ENCODE data around the gene ULK2. TPM values are rescaled to one million over a fixed set of nuclear protein-coding genes. Genes with fewer than 3 reads are reported as not detected.

Gene ULK2
- total RNA-seq, 3 donors from 2014 or later (not counting 1 experiment from before 2014, with no cell fraction given), result 13.7 to 20.6 (median 19.2) TPM

GRCh38 chr17:19736071-19736470, 131.7 kb downstream of the ULK2 start:
- H3K4me3 Mint-ChIP-seq, result no peak overlapping the region
- Histone ChIP-seq H3K36me3 (ENCODE audit: control insufficient read depth, insufficient read depth, low read length) (no peaks in the 10 kb centered on the region), H3K9me3 (ENCODE audit: control insufficient read depth, insufficient read depth, low read length) (no peaks in the 10 kb centered on the region), H3K27me3 (ENCODE audit: control insufficient read depth, insufficient read depth, low read length) (no peaks in the 10 kb centered on the region), H3K27ac (ENCODE audit: low read length) (no peak overlapping the region), H3K4me3 (ENCODE audit: low read length) (no peak overlapping the region), H3K4me1 (ENCODE audit: control insufficient read depth, insufficient read depth, low read length) (no peaks in the 10 kb centered on the region)
- H3K9me3 Mint-ChIP-seq, result no peaks in the 10 kb centered on the region
- no peak for TF ChIP-seq CTCF (IDR thresholded peaks at IDR 0.05)
- peaks cover 0 to 3% of the 10 kb centered on the region in 2 donors for H3K27me3 Mint-ChIP-seq (ENCODE audit: low read depth in 2 of 2)
- H3K36me3 Mint-ChIP-seq, result no peaks in the 10 kb centered on the region
- WGBS (ENCODE audit: insufficient coverage), result 87% methylated on average over 11 of the region's 11 CpGs
- H3K4me1 Mint-ChIP-seq, result no peaks in the 10 kb centered on the region
- H3K27ac Mint-ChIP-seq, result no peak overlapping the region
- DNase-seq (no peak), ATAC-seq (no peak)
- intact Hi-C loops (cut with micrococcal nuclease), result no loop called here

GRCh38 chr17:19733953-19734526, 133.7 kb downstream of the ULK2 start:
- Mint-ChIP-seq H3K4me1 (no peaks in the 10 kb centered on the region), H3K4me3 (no peak overlapping the region), H3K27ac (no peak overlapping the region), H3K9me3 (no peaks in the 10 kb centered on the region), H3K36me3 (no peaks in the 10 kb centered on the region), H3K27me3 (ENCODE audit: low read depth in 2 of 2) (peaks cover 0 to 3% of the 10 kb centered on the region in 2 donors)
- Histone ChIP-seq H3K27ac (ENCODE audit: low read length) (no peak overlapping the region), H3K4me3 (ENCODE audit: low read length) (no peak overlapping the region), H3K36me3 (ENCODE audit: control insufficient read depth, insufficient read depth, low read length) (no peaks in the 10 kb centered on the region), H3K4me1 (ENCODE audit: control insufficient read depth, insufficient read depth, low read length) (no peaks in the 10 kb centered on the region), H3K9me3 (ENCODE audit: control insufficient read depth, insufficient read depth, low read length) (no peaks in the 10 kb centered on the region), H3K27me3 (ENCODE audit: control insufficient read depth, insufficient read depth, low read length) (no peaks in the 10 kb centered on the region)
- ATAC-seq (no peak), DNase-seq (no peak)
- 77% methylated on average over 8 of the region's 11 CpGs for WGBS (ENCODE audit: insufficient coverage)
- TF ChIP-seq CTCF (IDR thresholded peaks at IDR 0.05), result no peak
- intact Hi-C loops (cut with micrococcal nuclease), result no loop called here

GRCh38 chr17:19731626-19732025, 136.1 kb downstream of the ULK2 start:
- TF ChIP-seq CTCF (IDR thresholded peaks at IDR 0.05), result no peak
- WGBS (ENCODE audit: insufficient coverage), result 93% methylated on average over 11 of the region's 11 CpGs
- H3K27me3 Mint-ChIP-seq (ENCODE audit: low read depth in 2 of 2), result peaks cover 0 to 3% of the 10 kb centered on the region in 2 donors
- H3K36me3 ChIP-seq (ENCODE audit: control insufficient read depth, insufficient read depth, low read length), result no peaks in the 10 kb centered on the region
- no peaks in the 10 kb centered on the region for H3K4me1 ChIP-seq (ENCODE audit: control insufficient read depth, insufficient read depth, low read length)
- DNase-seq, result no peak
- no peak overlapping the region for H3K4me3 ChIP-seq (ENCODE audit: low read length)
- no peak overlapping the region for H3K27ac Mint-ChIP-seq
- no peaks in the 10 kb centered on the region for H3K36me3 Mint-ChIP-seq
- H3K9me3 Mint-ChIP-seq, result no peaks in the 10 kb centered on the region
- H3K4me1 Mint-ChIP-seq, result no peaks in the 10 kb centered on the region
- no peaks in the 10 kb centered on the region for H3K27me3 ChIP-seq (ENCODE audit: control insufficient read depth, insufficient read depth, low read length)
- no peak for ATAC-seq
- intact Hi-C loops (cut with micrococcal nuclease), result no loop called here
- no peak overlapping the region for H3K4me3 Mint-ChIP-seq
- H3K9me3 ChIP-seq (ENCODE audit: control insufficient read depth, insufficient read depth, low read length), result no peaks in the 10 kb centered on the region
- no peak overlapping the region for H3K27ac ChIP-seq (ENCODE audit: low read length)

GRCh38 chr17:19730843-19731242, 136.9 kb downstream of the ULK2 start:
- intact Hi-C loops (cut with micrococcal nuclease), result no loop called here
- H3K27me3 ChIP-seq (ENCODE audit: control insufficient read depth, insufficient read depth, low read length), result no peaks in the 10 kb centered on the region
- no peak overlapping the region for H3K4me3 ChIP-seq (ENCODE audit: low read length)
- no peaks in the 10 kb centered on the region for H3K4me1 Mint-ChIP-seq
- H3K4me1 ChIP-seq (ENCODE audit: control insufficient read depth, insufficient read depth, low read length), result no peaks in the 10 kb centered on the region
- H3K27ac Mint-ChIP-seq, result no peak overlapping the region
- DNase-seq, result no peak
- no peaks in the 10 kb centered on the region for H3K36me3 Mint-ChIP-seq
- H3K9me3 Mint-ChIP-seq, result no peaks in the 10 kb centered on the region
- 71% methylated on average over 4 of the region's 4 CpGs for WGBS (ENCODE audit: insufficient coverage)
- no peak for TF ChIP-seq CTCF (IDR thresholded peaks at IDR 0.05)
- no peaks in the 10 kb centered on the region for H3K9me3 ChIP-seq (ENCODE audit: control insufficient read depth, insufficient read depth, low read length)
- ATAC-seq, result no peak
- peaks cover 0 to 3% of the 10 kb centered on the region in 2 donors for H3K27me3 Mint-ChIP-seq (ENCODE audit: low read depth in 2 of 2)
- no peak overlapping the region for H3K4me3 Mint-ChIP-seq
- no peaks in the 10 kb centered on the region for H3K36me3 ChIP-seq (ENCODE audit: control insufficient read depth, insufficient read depth, low read length)
- no peak overlapping the region for H3K27ac ChIP-seq (ENCODE audit: low read length)

Data from natural killer cell (primary cell).